ENCODE measurements around the gene INAFM2. TPM values are rescaled to one million over a fixed set of nuclear protein-coding genes. Genes with fewer than 3 reads are reported as not detected.
A peak's percentile ranks its signal among the peaks of the same experiment; 100 is the strongest.

The INAFM2 gene
- total and polyA plus RNA-seq, 9 of the 15 experiments (the other 6 are each of a cell fraction or from before 2014, with no cell fraction given), result 11.8 to 43.1 (median 27.2) TPM

DNA sequence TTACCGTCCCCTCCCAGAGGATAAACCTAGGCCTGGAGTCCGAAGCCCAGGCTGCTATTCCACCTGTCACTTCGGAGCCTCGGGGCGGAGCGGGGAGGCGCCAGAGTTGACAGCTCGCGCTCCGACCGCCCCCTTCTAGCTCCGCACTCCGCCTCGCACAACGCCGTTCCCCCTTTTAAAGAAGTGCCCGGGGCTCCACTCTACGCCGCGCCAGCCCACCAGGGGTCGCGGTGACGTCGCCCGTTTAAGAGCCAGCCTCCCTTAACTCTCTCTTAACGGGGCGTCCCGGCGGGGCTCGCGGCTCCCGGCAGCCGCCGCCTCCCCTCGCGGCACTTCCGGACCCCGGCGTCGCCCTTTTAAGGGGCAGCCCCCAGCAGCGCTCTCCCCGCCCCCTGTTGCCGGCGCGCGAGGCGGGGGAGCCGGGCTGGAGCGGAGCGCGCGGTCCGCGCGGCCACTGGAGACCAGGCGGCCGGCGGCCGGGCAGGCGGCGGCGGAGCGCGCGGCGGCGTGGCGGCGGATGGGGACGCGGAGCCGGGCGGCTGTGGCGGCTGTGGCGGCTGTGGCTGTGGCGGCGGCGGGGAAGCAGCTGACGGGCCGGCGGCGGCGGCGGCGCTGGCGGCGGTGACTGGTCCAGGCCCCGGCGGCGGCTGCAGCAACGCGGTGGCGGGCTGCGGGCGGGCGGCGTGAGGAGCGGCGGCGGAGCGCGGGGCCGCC lies at the start of gene INAFM2 (continued):
- TF ChIP-seq ARID4B (CRISPR knock-in tag; IDR thresholded peaks at IDR 0.05) (peak; percentile 88), DNMT1 (IDR thresholded peaks at IDR 0.05) (no peak), NR4A1 (CRISPR knock-in tag; IDR thresholded peaks at IDR 0.05) (no peak), NR4A1 (tag; IDR thresholded peaks at IDR 0.05) (no peak), STAT6 (CRISPR knock-in tag; IDR thresholded peaks at IDR 0.05) (no peak), TCFL5 (CRISPR knock-in tag; conservative IDR thresholded peaks at IDR 0.05) (no peak), SREBF1 (IDR thresholded peaks at IDR 0.05; ENCODE audit: borderline replicate concordance, low read depth, low read length) (no peak), SIN3B (IDR thresholded peaks at IDR 0.05; ENCODE audit: low read depth) (no peak), MEIS2 (IDR thresholded peaks at IDR 0.05; ENCODE audit: partially characterized antibody) (peak; percentile 78), ARID2 (IDR thresholded peaks at IDR 0.05) (no peak), TAF7 (tag; IDR thresholded peaks at IDR 0.05) (no peak), POLR2A (conservative IDR thresholded peaks at IDR 0.05) (no peak)
- TF ChIP-seq, protein P1, sequence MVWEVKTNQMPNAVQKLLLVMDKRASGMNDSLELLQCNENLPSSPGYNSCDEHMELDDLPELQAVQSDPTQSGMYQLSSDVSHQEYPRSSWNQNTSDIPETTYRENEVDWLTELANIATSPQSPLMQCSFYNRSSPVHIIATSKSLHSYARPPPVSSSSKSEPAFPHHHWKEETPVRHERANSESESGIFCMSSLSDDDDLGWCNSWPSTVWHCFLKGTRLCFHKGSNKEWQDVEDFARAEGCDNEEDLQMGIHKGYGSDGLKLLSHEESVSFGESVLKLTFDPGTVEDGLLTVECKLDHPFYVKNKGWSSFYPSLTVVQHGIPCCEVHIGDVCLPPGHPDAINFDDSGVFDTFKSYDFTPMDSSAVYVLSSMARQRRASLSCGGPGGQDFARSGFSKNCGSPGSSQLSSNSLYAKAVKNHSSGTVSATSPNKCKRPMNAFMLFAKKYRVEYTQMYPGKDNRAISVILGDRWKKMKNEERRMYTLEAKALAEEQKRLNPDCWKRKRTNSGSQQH (CRISPR knock-in tag; IDR thresholded peaks at IDR 0.05), result no peak
- TF ChIP-seq, protein P2, sequence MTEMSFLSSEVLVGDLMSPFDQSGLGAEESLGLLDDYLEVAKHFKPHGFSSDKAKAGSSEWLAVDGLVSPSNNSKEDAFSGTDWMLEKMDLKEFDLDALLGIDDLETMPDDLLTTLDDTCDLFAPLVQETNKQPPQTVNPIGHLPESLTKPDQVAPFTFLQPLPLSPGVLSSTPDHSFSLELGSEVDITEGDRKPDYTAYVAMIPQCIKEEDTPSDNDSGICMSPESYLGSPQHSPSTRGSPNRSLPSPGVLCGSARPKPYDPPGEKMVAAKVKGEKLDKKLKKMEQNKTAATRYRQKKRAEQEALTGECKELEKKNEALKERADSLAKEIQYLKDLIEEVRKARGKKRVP (CRISPR knock-in tag; IDR thresholded peaks at IDR 0.05), result no peak
- TF ChIP-seq, protein P3, sequence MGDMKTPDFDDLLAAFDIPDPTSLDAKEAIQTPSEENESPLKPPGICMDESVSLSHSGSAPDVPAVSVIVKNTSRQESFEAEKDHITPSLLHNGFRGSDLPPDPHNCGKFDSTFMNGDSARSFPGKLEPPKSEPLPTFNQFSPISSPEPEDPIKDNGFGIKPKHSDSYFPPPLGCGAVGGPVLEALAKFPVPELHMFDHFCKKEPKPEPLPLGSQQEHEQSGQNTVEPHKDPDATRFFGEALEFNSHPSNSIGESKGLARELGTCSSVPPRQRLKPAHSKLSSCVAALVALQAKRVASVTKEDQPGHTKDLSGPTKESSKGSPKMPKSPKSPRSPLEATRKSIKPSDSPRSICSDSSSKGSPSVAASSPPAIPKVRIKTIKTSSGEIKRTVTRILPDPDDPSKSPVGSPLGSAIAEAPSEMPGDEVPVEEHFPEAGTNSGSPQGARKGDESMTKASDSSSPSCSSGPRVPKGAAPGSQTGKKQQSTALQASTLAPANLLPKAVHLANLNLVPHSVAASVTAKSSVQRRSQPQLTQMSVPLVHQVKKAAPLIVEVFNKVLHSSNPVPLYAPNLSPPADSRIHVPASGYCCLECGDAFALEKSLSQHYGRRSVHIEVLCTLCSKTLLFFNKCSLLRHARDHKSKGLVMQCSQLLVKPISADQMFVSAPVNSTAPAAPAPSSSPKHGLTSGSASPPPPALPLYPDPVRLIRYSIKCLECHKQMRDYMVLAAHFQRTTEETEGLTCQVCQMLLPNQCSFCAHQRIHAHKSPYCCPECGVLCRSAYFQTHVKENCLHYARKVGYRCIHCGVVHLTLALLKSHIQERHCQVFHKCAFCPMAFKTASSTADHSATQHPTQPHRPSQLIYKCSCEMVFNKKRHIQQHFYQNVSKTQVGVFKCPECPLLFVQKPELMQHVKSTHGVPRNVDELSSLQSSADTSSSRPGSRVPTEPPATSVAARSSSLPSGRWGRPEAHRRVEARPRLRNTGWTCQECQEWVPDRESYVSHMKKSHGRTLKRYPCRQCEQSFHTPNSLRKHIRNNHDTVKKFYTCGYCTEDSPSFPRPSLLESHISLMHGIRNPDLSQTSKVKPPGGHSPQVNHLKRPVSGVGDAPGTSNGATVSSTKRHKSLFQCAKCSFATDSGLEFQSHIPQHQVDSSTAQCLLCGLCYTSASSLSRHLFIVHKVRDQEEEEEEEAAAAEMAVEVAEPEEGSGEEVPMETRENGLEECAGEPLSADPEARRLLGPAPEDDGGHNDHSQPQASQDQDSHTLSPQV (IDR thresholded peaks at IDR 0.05), result no peak

Measured in K562 (cell line).